Activated naive CD8-positive, alpha-beta T cell treated with anti-CD3 and anti-CD28 coated beads, Interleukin-2, amount 50 U/mL, for 24 hours (primary cell): Measurements from ENCODE around the gene VTCN1.

Experiments used
- ATAC-seq: fragments of 150-1000 bp; cut with Tn5 transposase; one replicate; pipeline ENCODE4 v1.10.0; 2021
- DNase-seq: peaks from one replicate; pipeline ENCODE4 v3.0.0; 2021
- H3K27ac Mint-ChIP-seq: one replicate; pipeline ENCODE4 v1.8.0; 2021; ENCODE audit warnings: mild to moderate bottlenecking, mixed read lengths
- H3K27me3 Mint-ChIP-seq: one replicate; pipeline ENCODE4 v1.8.0; 2021; ENCODE audit warnings: mixed read lengths
- H3K36me3 Mint-ChIP-seq: one replicate; pipeline ENCODE4 v1.8.0; 2021; ENCODE audit warnings: low read depth, mixed read lengths
- H3K4me1 Mint-ChIP-seq: one replicate; pipeline ENCODE4 v1.8.0; 2021; ENCODE audit warnings: mixed read lengths
- H3K4me3 Mint-ChIP-seq: one replicate; pipeline ENCODE4 v1.8.0; 2021; ENCODE audit warnings: mild to moderate bottlenecking, moderate library complexity, mixed read lengths
- H3K9me3 Mint-ChIP-seq: one replicate; pipeline ENCODE4 v1.8.0; 2021; ENCODE audit warnings: mixed read lengths

The VTCN1 gene

DNA sequence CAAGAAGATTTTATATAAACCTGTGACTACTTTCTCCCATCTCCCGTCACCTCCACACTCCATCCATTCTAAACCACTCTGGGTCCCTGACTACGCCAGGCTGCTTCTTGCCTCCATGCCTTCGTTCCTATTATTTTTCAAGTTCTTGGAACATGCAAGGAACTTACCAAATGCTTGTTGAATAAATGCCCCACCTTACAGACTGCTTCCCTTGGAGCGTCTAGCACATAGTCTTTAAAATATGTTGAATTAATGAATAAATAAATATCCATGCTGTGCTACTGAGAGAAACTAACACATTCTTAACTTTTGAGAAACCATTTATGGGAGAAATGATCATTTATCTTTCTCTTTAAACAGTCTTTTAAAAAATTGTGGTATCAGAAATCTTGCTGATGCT, 27.6 kb downstream of the VTCN1 start:
- H3K27me3 Mint-ChIP-seq = no peaks in the 10 kb centered on the region
- H3K36me3 Mint-ChIP-seq = no peaks in the 10 kb centered on the region
- no peak overlapping the region for H3K27ac Mint-ChIP-seq
- no peak overlapping the region for H3K4me3 Mint-ChIP-seq
- H3K4me1 Mint-ChIP-seq = no peaks in the 10 kb centered on the region
- ATAC-seq (no peak), DNase-seq (no peak)
- H3K9me3 Mint-ChIP-seq = no peaks in the 10 kb centered on the region

DNA sequence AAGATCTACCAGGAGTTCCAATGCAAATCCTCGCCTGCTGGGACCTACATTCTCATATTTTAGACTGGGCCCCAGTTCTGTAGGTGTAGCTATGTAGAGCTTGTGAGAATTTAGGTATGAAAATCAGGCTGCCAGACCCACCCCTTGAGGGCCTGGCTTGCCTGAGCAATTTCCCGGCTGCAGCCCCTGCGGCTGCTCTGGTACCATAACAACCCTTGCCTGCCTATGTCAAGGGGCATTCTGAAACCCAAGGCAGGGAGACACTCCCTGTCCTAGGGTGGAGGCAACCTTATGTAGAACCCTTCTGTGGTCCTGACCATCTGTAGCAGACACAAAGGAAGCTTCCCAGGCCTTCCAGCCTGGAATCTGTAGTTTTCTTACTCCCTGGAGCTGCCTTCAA, 28.4 kb downstream of the VTCN1 start:
- Mint-ChIP-seq H3K4me1 (no peaks in the 10 kb centered on the region), H3K27ac (no peak overlapping the region), H3K36me3 (no peaks in the 10 kb centered on the region), H3K9me3 (no peaks in the 10 kb centered on the region), H3K4me3 (no peak overlapping the region), H3K27me3 (no peaks in the 10 kb centered on the region)
- ATAC-seq (no peak), DNase-seq (no peak)

DNA sequence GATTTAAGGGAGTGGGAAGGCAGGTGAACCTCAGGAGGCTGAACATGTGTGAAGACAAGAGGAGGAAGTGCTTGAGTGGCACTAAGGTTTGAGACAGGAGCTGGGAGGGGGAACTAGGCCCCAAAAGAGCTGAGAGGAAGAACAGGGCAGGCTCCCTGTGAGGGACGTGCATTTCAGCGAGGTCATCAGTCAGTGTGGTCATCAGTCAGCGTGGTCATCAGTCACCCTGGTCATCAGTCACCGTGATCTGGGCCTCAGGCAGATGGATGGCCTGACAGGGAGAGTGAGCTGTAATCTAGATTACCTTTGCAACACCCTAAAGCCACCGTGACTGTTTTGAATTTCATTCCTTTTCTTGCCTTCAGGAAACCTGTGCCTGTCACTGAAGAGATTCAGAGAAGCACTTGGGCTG, 29.1 kb downstream of the VTCN1 start:
- no peak overlapping the region for H3K27ac Mint-ChIP-seq
- ATAC-seq = no peak
- H3K4me1 Mint-ChIP-seq = no peaks in the 10 kb centered on the region
- no peak for DNase-seq
- H3K36me3 Mint-ChIP-seq = no peaks in the 10 kb centered on the region
- H3K27me3 Mint-ChIP-seq = no peaks in the 10 kb centered on the region
- H3K4me3 Mint-ChIP-seq = no peak overlapping the region
- H3K9me3 Mint-ChIP-seq = no peaks in the 10 kb centered on the region

DNA sequence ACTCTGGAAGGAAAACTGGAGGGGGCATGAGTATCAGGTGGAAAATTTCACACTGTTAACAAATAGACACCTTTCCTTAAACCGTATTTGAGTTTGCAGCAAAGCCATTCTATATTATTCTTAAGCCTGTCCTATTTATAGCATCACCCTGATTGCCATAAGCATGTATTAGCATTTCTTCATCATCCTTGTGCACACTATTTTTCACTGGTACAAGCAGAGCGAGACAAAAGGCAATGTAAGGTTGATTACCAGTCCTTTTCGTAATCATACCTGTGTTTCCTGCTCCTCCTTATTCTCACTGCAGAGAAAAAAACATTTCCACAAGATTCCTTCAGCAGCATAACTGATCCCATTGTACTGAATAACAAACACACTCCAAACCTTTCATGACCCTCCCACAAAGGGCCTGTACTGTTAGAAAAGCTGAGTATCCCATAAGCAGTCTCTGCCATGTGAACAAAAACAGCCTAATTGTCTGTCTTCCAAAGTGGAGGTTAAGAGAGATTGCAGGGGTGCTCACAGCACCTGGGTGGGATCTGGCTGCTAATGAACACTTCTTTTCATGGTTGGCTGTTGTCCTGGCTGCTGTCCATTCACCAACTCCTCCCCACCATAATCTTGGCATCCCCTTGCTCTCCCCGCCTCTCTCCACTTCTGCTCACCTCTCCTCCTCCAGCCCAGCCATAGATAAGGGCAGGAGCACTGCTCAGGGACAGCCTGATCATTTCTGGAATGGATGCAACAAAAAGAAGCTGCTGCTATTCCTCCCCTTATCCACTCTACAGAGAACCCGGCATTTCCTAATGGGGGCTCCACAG, 30.4 kb downstream of the VTCN1 start:
- DNase-seq = no peak
- no peaks in the 10 kb centered on the region for H3K9me3 Mint-ChIP-seq
- H3K36me3 Mint-ChIP-seq = no peaks in the 10 kb centered on the region
- no peak overlapping the region for H3K4me3 Mint-ChIP-seq
- no peak for ATAC-seq
- no peak overlapping the region for H3K27ac Mint-ChIP-seq
- no peaks in the 10 kb centered on the region for H3K4me1 Mint-ChIP-seq
- H3K27me3 Mint-ChIP-seq = no peaks in the 10 kb centered on the region

DNA sequence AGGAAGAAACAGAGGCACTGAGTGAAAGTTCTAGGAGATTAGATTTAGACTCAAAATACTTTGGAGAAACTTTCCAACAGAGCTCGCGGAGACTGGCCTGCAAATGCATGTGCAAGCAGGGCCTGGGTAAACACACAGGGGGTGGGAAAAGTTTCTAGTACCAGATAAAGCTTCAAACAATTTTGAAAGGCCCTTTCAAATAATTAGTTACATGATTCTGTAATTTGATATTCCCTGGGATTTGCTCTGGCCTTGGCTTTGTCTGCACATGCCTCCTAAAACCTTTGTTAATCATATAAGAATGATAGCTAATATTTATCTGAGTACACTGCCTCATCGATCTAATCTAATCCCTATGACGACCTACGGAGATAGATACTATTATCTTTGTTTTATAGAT, 31.3 kb downstream of the VTCN1 start:
- H3K9me3 Mint-ChIP-seq = no peaks in the 10 kb centered on the region
- no peaks in the 10 kb centered on the region for H3K4me1 Mint-ChIP-seq
- no peaks in the 10 kb centered on the region for H3K27me3 Mint-ChIP-seq
- DNase-seq (no peak), ATAC-seq (no peak)
- H3K4me3 Mint-ChIP-seq = no peak overlapping the region
- H3K36me3 Mint-ChIP-seq = no peaks in the 10 kb centered on the region
- H3K27ac Mint-ChIP-seq = no peak overlapping the region

DNA sequence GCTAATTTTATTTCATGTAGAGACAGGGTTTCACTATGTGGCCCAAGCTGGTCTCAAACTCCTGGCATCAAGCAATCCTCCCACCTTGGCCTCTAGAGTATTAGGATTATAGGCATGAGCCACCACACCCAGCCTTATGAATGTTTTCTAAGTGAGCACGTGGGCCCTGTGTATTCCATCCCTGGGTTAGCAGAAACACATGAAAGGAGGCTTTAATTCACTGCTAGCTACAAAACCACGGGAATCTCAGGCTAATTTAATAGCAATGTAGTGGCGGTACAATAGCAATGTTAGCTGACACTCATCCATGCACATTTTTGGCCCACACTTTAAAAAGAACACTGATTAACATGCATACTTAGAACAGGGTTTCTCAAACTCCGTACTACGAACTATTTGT, 32.0 kb downstream of the VTCN1 start:
- Mint-ChIP-seq H3K27ac (no peak overlapping the region), H3K36me3 (no peaks in the 10 kb centered on the region), H3K9me3 (no peaks in the 10 kb centered on the region), H3K4me3 (no peak overlapping the region), H3K4me1 (no peaks in the 10 kb centered on the region), H3K27me3 (no peaks in the 10 kb centered on the region)
- DNase-seq (no peak), ATAC-seq (no peak)

DNA sequence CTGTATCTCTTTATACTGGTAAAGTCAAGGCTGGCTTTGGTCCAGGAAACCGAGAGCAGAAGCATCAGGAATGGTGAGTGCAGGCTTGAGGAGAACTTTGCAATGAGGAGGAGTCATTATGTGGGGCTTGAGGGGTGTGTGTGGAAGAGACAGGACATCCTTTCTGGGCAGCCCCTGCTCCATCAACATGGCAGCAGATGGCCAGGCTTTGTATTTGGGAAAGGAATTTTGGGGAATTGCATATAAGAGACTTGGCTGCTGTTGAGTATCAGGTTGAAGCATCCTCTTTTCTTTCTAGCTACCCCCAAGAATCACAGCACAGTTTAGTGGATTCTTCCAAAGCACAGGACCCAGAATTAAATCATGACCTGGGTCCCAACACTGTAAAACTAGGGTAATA, 33.4 kb downstream of the VTCN1 start:
- DNase-seq (no peak), ATAC-seq (no peak)
- H3K27me3 Mint-ChIP-seq = no peaks in the 10 kb centered on the region
- no peaks in the 10 kb centered on the region for H3K36me3 Mint-ChIP-seq
- H3K27ac Mint-ChIP-seq = no peak overlapping the region
- H3K4me3 Mint-ChIP-seq = no peak overlapping the region
- H3K4me1 Mint-ChIP-seq = no peaks in the 10 kb centered on the region
- no peaks in the 10 kb centered on the region for H3K9me3 Mint-ChIP-seq

DNA sequence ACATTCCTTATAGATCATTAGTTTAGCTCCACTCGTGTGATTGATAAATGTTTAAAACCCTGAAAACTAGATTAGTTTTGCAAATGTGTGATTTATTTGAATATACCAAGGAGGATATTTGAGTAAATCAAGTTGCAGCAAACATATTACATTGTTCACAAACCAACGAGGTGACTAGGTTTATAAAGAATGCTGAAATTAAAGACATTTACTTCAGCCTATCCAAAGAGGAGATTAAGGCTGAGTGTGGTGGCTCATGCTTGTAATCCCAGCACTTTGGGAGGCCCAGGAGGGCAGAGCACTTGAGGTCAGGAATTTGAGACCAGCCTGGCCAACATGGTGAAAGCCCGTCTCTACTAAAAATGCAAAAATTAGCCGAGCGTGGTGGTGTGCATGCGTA, 34.1 kb downstream of the VTCN1 start:
- Mint-ChIP-seq H3K36me3 (no peaks in the 10 kb centered on the region), H3K9me3 (no peaks in the 10 kb centered on the region), H3K27ac (no peak overlapping the region), H3K4me3 (no peak overlapping the region), H3K27me3 (no peaks in the 10 kb centered on the region), H3K4me1 (no peaks in the 10 kb centered on the region)
- DNase-seq (no peak), ATAC-seq (no peak)

DNA sequence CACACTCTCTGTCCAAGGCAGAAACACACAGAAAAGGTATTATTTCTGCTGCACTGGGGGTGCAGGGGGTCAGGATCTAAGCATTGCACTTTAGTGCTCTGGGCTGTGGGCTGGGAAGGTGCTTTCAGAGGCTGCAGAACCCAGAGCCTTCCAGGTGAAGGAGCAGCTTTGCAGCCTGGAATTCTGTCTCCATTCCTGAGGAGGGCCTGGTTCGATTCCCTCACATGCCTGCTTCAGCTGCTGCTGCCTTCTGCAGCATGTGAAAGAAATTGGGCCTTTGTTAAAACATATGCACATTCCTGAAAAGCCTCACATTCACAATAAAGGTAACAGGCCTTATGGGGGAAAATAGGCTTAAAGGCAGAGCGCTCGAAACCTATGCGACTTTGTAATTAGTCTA, 35.9 kb downstream of the VTCN1 start:
- Mint-ChIP-seq H3K4me1 (no peaks in the 10 kb centered on the region), H3K27ac (no peak overlapping the region), H3K36me3 (no peaks in the 10 kb centered on the region), H3K9me3 (no peaks in the 10 kb centered on the region), H3K4me3 (no peak overlapping the region), H3K27me3 (no peaks in the 10 kb centered on the region)
- ATAC-seq (no peak), DNase-seq (no peak)

DNA sequence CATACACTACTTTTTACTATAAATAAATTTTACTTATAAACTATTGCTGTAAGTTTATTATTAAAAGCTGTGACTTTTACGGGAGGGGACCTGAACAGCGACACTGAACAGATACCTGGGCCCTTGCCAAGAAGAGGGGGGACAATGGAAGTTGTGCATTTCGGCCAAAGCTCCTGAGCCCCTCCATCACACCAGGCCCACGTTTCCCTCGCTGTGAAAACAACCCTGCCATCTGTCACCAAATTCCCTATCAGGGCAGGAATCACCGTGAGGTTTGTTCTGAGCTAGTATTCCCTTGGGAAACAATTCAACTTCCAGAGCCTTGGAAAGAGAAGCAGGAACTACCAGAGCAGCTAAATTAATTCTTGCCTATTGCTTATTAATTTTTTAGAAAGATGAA, 37.0 kb downstream of the VTCN1 start:
- no peak overlapping the region for H3K27ac Mint-ChIP-seq
- H3K4me1 Mint-ChIP-seq = no peaks in the 10 kb centered on the region
- no peaks in the 10 kb centered on the region for H3K9me3 Mint-ChIP-seq
- no peaks in the 10 kb centered on the region for H3K36me3 Mint-ChIP-seq
- H3K4me3 Mint-ChIP-seq = no peak overlapping the region
- no peaks in the 10 kb centered on the region for H3K27me3 Mint-ChIP-seq
- ATAC-seq = no peak
- DNase-seq = no peak

DNA sequence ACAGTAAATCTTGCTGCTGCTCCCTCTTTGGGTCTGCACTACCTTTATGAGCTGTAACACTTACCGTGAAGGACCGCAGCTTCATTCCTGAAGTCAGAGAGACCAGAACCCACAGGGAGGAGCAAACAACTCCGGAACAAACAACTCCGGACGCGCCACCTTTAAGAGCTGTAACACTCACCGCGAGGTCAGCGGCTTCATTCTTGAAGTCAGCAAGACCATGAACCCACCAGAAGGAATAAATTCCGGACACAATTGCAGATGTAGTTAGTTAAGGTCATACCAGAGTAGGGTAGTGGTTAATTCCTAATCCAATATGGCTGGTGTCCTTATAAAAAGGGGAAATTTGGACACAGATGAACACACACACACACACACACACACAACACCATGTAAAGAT, 37.7 kb downstream of the VTCN1 start:
- Mint-ChIP-seq H3K27ac (no peak overlapping the region), H3K9me3 (no peaks in the 10 kb centered on the region), H3K4me3 (no peak overlapping the region), H3K27me3 (peaks cover 3% of the 10 kb centered on the region), H3K4me1 (no peaks in the 10 kb centered on the region), H3K36me3 (no peaks in the 10 kb centered on the region)
- ATAC-seq (no peak), DNase-seq (no peak)

DNA sequence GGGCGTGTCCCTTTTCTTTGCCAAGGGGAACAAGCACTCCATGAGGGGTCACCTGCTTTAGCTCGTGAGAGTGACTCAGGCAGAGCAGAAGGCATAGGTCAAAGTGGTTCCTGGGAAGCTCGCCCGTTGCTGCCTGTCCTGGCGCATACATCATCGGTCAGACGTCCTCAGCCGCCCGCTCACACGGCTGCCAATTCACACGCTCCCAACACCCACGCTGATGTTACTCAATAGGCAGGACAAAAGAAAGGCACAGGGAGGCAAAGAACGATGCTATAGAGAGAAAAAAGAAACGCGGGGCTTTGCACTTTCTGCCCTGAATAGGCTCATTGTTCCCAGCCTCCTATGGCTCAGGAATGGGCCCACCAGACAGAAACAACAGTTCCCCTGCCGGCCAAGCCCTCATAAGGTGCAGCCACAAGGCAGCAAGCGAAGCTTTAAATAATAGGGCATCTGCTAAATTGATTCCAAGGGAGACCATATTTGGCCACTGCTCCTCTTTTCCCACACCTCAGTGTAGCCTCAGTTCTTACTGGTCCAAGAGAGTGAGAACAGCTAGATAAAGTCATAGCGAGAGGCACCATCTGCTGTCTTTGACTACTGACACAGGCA, 38.7 kb downstream of the VTCN1 start:
- Mint-ChIP-seq H3K4me1 (peaks cover 6% of the 10 kb centered on the region), H3K27ac (no peak overlapping the region), H3K36me3 (no peaks in the 10 kb centered on the region), H3K4me3 (no peak overlapping the region), H3K27me3 (peaks cover 4% of the 10 kb centered on the region), H3K9me3 (no peaks in the 10 kb centered on the region)
- ATAC-seq (no peak), DNase-seq (no peak)

DNA sequence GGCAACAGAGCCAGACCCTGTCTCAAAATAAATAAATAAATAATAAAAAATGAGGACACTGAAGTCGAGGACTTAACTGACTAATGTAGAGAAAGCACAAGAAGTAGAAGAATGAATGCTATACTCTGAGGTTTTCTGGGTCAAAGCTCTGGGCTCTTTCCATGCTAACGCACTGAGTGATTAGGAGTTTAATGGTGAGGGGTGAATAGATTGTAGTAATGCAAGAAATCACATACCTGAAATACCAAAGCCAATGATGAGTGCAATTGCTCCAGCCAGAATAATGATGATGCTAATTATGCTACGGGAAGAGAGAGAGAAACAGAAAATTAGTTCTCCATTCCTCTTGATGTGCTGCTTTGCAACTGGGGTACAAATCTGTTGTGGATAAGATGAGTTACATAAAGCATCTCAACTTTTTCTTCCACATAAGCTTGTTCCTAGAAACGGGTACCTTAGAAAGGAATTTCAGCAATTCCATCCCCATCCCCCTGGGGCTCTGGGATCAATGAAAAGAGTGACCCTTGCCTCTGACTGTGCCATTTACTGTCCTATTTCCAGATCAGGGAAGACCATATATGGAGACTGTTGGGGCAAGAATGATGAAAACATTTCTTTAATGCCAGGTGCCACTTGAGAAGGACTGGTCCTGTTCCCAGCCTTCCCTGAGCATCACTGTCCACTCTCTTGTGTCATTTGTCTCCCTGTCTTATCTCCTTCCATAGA, 40.7 kb downstream of the VTCN1 start:
- no peaks in the 10 kb centered on the region for H3K36me3 Mint-ChIP-seq
- no peak overlapping the region for H3K4me3 Mint-ChIP-seq
- H3K9me3 Mint-ChIP-seq = no peaks in the 10 kb centered on the region
- no peak for DNase-seq
- H3K27ac Mint-ChIP-seq = no peak overlapping the region
- H3K4me1 Mint-ChIP-seq = peaks cover 6% of the 10 kb centered on the region
- H3K27me3 Mint-ChIP-seq = peaks cover 4% of the 10 kb centered on the region
- ATAC-seq = no peak

DNA sequence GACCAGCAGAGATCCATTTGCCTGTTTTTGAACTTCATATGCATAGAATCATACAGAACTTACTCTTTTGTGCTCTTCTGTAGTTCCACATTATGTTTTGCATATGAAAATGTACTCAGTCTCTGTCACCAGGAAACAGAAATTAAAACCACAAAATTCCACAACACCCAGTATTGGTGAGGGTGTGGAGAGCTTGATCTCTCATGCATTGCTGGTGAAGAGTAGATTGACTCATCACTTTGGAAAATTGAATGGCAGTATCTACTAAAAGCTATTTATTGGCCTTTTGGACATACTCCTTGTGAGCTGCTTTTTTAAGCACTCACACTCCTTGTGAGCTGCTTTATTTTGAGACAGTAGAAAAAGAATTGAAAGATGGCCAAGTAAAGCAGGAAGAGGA, 43.3 kb downstream of the VTCN1 start:
- Mint-ChIP-seq H3K27ac (no peak overlapping the region), H3K4me1 (peaks cover 6% of the 10 kb centered on the region), H3K27me3 (peaks cover 7% of the 10 kb centered on the region), H3K9me3 (no peaks in the 10 kb centered on the region), H3K4me3 (no peak overlapping the region), H3K36me3 (no peaks in the 10 kb centered on the region)
- DNase-seq (no peak), ATAC-seq (no peak)

DNA sequence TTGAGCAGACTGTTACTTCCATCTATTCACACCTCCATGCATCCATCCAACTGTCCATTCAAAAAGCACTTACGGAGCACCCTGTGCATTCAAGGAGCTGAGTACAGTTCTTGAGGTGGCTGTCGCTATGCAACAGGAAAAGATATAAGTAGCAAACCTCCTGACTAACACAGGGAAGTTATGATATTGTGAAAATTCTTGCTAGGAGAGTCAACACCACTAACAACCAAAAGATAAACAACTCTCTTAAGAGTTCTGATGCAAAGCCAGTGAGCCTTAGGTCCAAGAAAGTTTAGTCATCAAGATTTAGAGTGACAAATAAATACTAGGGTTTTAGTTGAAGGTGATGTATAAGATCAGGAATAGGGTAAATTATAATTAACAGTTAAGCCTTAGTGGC, 44.7 kb downstream of the VTCN1 start:
- Mint-ChIP-seq H3K4me3 (no peak overlapping the region), H3K9me3 (no peaks in the 10 kb centered on the region), H3K36me3 (no peaks in the 10 kb centered on the region), H3K27me3 (peaks cover 13% of the 10 kb centered on the region), H3K4me1 (peaks cover 6% of the 10 kb centered on the region), H3K27ac (no peak overlapping the region)
- ATAC-seq (no peak), DNase-seq (no peak)
